HG03064 (cell line): ENCODE results near the gene KPNA1.
A peak's percentile ranks its signal among the peaks of the same experiment; 100 is the strongest.

Source experiments
- ATAC-seq: cut with Tn5 transposase; IDR thresholded peaks from one replicate; pipeline ENCODE4 v1.9.1; 2021; ENCODE audit warnings: low read depth; ENCODE audit not compliant: unreplicated experiment

Gene KPNA1

GRCh38 chr3:122389892-122390291, 124.8 kb downstream of the KPNA1 start:
- ATAC-seq, result no peak

GRCh38 chr3:122389197-122389596, 125.5 kb downstream of the KPNA1 start:
- no peak for ATAC-seq

- no peak for ATAC-seq
Measured at GRCh38 chr3:122387709-122388108, 127.0 kb downstream of the KPNA1 start.

GRCh38 chr3:122383771-122384697, 130.7 kb downstream of the KPNA1 start, which contains the start of gene FAM162A:
Gene FAM162A (plus strand): TSS chr3:122384182. CDS start chr3:122384266, 84 bp downstream.
- peak; percentile 91 for ATAC-seq

- peak; percentile 34 for ATAC-seq
Measured at GRCh38 chr3:122382888-122383666, 131.7 kb downstream of the KPNA1 start, which contains the start of gene MIX23. Gene MIX23 (minus strand): TSS chr3:122383231. CDS start chr3:122383224, 7 bp downstream.

- no peak for ATAC-seq
Measured at GRCh38 chr3:122377975-122378374, 136.8 kb downstream of the KPNA1 start.

GRCh38 chr3:122374034-122374433, 140.7 kb downstream of the KPNA1 start:
- ATAC-seq, result no peak
